Fibroblast of mammary gland (primary cell): ENCODE data around the gene SLC22A7.

Experiments
- DNase-seq: peaks from one replicate; pipeline ENCODE4 v3.0.0-alpha.2; 2010; ENCODE audit warnings: low read depth
- H3K4me3 ChIP-seq: 2 replicates; pipeline ENCODE4 v1.5.1; 2011; ENCODE audit warnings: low read depth, mild to moderate bottlenecking, low read length, moderate library complexity; ENCODE audit not compliant: control insufficient read depth
- TF ChIP-seq, protein P1 (sequence below): conservative IDR thresholded peaks from 2 replicates; pipeline ENCODE4 v1.5.1; 2011; ENCODE audit warnings: low read depth, low read length, inconsistent platforms; ENCODE audit not compliant: control insufficient read depth, insufficient read depth

SLC22A7 gene

DNA sequence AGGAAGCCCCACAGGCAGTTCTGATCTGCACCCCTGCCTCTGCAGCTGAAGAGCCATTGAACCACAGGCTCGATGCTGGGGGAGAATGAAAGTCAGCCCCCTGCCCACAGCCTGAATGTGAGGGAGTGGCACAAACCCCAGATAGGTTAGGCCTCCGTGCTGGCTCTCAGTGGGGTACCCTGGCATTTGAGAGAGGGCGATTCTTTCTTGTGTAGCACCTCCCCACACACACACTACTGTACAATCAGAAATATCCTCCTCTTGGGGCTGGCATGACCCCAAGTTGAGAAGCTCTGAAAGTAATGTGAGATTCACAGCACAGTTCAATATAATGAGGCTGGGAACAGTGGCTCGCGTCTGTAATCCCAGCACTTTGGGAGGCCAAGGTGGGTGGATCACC is 36.9 kb upstream of the SLC22A7 start:
- H3K4me3 ChIP-seq = no peak overlapping the region
- no peak for DNase-seq
- TF ChIP-seq, protein P1, sequence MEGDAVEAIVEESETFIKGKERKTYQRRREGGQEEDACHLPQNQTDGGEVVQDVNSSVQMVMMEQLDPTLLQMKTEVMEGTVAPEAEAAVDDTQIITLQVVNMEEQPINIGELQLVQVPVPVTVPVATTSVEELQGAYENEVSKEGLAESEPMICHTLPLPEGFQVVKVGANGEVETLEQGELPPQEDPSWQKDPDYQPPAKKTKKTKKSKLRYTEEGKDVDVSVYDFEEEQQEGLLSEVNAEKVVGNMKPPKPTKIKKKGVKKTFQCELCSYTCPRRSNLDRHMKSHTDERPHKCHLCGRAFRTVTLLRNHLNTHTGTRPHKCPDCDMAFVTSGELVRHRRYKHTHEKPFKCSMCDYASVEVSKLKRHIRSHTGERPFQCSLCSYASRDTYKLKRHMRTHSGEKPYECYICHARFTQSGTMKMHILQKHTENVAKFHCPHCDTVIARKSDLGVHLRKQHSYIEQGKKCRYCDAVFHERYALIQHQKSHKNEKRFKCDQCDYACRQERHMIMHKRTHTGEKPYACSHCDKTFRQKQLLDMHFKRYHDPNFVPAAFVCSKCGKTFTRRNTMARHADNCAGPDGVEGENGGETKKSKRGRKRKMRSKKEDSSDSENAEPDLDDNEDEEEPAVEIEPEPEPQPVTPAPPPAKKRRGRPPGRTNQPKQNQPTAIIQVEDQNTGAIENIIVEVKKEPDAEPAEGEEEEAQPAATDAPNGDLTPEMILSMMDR = no peak

DNA sequence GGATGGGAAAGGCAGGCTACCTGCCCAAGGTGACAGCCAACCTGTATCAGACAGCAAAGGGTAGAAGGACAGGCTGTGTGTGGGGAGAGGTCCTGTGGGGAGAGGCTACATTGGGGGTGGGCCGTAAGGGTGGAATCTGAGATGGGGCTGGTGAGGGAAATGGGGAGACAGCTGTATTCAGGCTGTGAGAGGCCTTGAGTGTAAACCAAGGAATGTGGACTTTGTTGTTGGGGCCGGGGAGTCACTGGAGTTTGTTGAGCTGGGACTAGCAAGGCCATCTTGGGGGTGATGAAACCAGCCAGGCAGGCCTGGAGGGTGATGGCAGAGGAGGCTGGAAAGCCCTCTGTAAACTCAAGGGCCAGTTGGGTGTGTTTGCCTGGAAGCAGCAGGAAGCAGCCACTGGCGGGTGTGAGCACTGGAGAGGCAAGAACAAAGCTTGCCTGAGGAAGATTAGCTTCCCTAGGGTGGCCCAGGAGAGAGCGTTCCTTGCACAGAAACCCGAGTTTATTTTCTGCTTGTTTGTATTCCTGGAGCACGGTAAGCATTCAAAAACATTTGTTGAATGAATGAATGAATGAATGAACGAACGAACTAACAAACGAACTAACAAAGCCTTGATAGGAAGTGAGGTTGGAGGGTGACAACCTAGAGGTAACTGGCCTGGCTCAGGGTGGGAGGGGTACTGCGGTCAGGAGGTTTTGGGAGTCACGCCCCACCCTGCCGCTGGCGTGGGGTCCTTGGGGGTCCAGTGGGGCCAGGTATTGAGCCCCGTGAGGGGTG is 35.9 kb upstream of the SLC22A7 start:
- H3K4me3 ChIP-seq = no peak overlapping the region

DNA sequence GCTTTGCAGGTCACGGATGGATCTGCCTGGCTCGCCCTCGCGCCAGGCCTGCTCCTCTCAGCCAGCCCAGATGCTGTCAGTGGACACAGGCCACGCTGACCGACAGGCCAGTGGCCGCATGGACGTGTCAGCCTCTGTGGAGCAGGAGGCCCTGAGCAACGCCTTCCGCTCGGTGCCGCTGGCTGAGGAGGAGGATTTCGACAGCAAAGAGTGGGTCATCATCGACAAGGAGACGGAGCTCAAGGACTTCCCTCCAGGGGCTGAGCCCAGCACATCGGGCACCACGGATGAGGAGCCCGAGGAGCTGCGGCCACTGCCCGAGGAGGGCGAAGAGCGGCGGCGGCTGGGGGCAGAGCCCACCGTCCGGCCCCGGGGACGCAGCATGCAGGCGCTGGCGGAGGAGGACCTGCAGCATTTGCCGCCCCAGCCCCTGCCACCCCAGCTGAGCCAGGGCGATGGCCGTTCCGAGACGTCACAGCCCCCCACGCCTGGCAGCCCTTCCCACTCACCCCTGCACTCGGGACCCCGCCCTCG is 35.2 kb upstream of the SLC22A7 start:
- no peak overlapping the region for H3K4me3 ChIP-seq
- no peak for DNase-seq
- TF ChIP-seq, protein P1 = no peak

More for the DNA sequence above, 35.9 kb upstream of the SLC22A7 start:
- DNase-seq = no peak
- TF ChIP-seq, protein P1 = no peak

DNA sequence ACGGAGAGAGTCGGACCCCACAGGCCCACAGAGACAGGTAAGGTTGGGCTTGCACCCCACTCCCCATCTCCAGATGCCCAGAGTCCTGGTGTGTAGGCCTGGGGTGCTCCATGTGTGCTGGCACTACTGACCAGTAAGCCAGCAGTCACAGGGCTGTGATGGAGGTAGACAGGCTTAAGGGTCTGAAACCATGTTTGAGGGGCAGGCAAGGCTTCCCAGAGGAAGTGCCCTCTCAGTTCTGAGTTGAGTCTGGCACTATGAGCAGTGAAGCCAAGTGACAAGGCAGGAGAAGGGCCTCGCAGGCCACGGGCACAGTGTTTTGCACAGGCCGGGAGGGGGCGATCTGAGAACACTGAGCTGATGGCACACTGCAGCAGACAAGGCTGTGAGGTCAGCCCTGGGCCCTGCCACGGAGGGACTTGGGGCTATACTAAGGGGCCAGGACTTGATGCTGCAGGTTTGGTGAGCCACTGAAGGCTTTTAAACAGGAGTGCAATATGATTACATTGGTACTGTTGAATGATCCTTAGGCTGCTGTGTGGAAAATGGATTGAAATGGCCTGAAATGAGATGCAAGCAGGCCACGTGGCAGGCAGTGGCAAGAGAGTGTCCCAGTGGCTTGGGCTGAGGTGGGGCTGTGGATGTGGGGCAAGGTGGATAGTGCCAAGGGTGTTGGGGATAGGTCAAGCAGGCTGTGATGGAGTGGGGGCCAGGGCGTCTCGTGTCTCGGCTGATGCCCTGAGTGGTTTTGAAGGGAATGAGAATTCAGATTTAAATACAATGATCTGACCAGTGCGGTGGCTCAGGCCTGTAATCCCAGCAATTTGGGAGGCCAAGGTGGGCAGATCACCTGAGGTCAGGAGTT is 34.5 kb upstream of the SLC22A7 start:
- peak; percentile 56 for DNase-seq
- no peak overlapping the region for H3K4me3 ChIP-seq
- TF ChIP-seq, protein P1 = peak; percentile 64

DNA sequence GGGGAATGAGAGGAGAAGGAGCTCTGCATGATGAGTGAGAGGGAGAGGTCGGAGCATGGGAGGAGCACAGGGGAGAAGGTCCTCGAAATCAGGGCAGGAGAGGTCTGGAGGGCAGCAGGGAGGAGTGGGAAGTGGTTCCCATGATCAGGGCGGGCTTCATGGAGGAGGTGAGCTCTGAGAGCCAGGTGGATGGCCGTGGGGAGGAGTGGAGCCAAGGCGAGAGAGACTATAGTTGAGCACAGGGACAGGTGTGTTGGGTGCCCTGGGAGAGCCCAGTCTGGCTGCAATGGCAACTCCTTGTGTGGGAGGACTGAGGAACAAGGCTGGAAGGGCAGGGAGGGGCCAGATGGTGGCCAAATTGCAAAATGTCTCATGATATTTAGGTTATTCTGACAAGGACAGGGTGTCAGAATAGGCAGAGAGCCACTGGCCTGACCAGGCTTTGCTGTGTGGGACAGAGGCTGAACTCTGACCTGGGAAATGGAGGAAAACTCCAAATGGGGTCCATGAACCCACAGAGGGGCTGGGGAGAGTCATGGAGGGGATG is 33.4 kb upstream of the SLC22A7 start:
- no peak for DNase-seq
- TF ChIP-seq, protein P1 = no peak
- H3K4me3 ChIP-seq = no peak overlapping the region

DNA sequence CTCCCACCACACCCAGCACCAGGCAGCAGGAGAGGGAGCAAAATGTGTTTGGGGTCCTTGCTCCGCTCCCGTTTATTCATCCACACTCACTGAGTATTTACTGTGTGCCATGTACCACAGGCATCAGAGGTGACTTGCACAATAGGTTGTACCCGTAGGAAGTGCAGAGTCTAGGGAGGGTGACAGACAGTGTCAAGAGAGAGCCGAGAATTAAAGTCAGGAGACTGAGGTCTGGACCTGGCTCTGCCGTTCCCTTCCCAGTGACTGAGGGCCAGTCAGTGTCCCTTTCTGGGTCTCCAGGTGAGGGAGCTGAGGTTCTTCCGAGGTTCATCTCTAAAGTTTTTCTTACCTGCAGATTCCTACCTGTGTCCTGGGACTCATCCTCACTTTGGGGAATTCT is 32.5 kb upstream of the SLC22A7 start:
- no peak overlapping the region for H3K4me3 ChIP-seq
- no peak for DNase-seq
- TF ChIP-seq, protein P1 = no peak
